C1 segment of cervical spinal cord (tissue), 14 donors: ENCODE data around the gene SELENOW.

Experiments used
- DNase-seq, 14 donors: peaks; one replicate each; lab custom pipeline; 2025; lab: John Stamatoyannopoulos, UW

Gene SELENOW

DNA sequence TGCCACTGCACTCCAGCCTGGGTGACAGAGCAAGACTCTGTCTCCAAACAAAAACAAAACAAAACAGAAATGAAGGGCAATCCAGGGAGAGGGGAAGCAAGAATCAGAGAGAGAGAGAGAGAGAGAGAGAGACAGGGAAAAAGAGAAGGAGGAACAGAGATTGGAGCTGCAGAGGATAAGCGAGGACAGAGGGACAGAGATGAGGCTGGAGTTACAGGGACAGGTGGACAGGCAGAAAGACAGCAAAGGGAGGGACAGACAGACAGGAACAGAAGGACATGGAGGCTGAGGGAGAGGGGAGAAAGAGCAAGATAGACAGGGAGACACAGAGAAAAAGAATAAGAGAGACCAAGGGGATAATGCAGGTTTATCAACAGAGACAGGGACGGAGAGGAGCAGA lies 41.9 kb downstream of the SELENOW start:
- DNase-seq = no peak

DNA sequence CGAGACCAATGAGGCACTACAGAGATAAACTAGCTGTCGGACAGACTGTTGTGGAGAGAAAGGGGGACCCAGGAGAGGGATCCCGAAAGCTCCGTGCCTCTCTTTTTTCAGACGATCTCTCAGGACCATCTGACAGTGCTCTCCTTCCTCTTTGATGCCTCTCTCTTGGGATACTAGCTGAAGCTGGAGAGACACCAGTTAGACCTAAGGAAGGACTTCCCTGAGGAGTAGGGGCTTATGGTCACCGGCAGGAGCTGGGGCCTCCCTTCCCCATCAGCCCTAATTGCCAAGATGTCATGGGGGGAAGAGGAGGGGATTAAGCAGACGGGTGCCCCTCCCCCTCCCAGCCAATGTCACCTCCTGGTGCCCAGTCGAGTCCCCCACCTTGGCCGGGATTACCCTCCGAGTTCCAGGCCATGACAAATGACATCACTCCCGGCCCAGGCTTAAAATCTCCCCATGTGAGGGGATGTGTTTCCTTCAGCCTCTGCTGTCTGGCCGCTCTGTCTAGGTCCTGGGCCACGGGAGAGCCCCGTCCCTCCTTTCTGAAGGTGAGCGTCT lies 43.0 kb downstream of the SELENOW start, which contains the start of gene CRX:
Gene CRX (plus strand): TSS at position 478 of the 561 bp plus-strand sequence. CDS start 12,507 bp downstream, outside the sequence.
- no peak for DNase-seq

DNA sequence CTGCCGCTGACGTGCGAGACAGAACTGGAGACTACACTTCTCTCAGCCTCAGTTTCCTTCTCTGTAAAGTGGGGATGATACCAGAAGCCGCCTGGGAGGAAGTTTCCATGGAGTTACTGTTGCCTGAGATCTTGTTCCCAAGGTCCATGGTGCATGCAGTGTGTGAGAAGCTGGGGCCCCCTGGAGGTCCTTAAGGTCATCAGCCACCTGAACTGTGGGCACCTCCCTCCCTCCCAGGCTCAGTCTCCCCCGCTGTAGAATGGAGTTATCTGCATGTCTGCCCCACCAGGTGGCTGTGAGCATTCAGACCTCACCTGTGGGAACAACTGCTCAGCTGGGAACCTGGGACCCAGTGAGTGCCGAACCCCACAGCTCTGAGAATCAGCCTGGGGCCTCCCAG lies 45.9 kb downstream of the SELENOW start:
- no peak for DNase-seq

DNA sequence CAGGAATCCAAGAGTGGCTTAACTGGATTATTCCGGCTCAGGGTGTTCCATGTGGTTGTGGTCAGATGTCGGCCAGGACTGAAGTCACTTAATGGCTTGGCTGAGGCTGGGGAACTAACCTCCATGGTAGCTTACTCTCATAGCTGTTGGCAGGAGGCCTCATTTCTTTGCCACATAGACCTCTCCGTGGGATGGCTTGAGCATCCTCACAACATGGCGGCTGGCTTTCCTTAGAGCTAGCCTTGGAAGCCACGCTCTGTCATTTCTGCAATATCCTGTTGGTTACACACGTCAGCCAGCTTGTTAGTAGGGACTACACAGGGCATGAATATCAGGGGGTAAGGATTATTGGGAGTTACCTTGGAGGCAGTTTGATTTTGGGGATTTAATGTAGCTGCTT lies 48.3 kb downstream of the SELENOW start:
- DNase-seq = no peak

DNA sequence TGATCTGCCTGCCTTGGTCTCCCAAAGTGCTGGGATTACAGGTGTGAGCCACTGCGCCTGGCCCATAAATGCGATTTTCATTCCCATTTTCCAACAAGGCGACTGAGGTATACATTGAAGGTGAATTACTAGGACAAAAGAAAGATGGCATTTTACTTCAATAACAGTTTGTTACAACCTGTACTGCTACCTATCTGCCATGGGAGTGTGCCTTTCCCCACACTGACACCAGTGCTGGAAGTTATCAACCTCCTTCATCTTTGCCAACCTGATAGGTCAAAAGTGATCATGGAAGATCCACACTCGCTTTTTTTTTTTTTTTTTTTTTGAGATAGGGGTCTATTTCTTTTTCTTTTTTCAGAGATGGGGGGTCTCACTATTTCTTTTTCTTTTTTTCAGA lies 54.2 kb downstream of the SELENOW start:
- no peak for DNase-seq
